GM23338 (cell line): ENCODE measurements around the gene MTIF3. TPM values are rescaled to one million over a fixed set of nuclear protein-coding genes. Genes with fewer than 3 reads are reported as not detected.

Source experiments
- ATAC-seq: fragments of 200-7000 bp; cut with Tn5 transposase; 3 replicates; pipeline ENCODE4 v1.9.1; 2020
- DNase-seq: peaks from one replicate; pipeline ENCODE4 v3.0.0-alpha.2; 2015; ENCODE audit warnings: low spot score
- H2AFZ ChIP-seq: fragments of 200-600 bp; sonication (generic); 2 replicates; pipeline ENCODE4 v1.8.0; 2016; ENCODE audit warnings: antibody characterized with exemption, mild to moderate bottlenecking, moderate library complexity
- H3F3A ChIP-seq: fragments of 200-600 bp; sonication (generic); replicated peaks from 2 replicates; pipeline ENCODE4 v1.8.0; 2017; ENCODE audit warnings: antibody characterized with exemption, mixed run types, low read depth
- H3K27ac ChIP-seq: fragments of 200-600 bp; sonication (generic); 2 replicates; pipeline ENCODE4 v1.6.1; 2016; ENCODE audit warnings: low read depth
- H3K27me3 ChIP-seq: fragments of 200-600 bp; sonication (generic); 2 replicates; pipeline ENCODE4 v1.8.0; 2016; ENCODE audit warnings: mild to moderate bottlenecking, mixed run types, moderate library complexity; ENCODE audit not compliant: insufficient read depth
- H3K36me3 ChIP-seq: fragments of 200-600 bp; sonication (generic); 2 replicates; pipeline ENCODE4 v1.8.0; 2016; ENCODE audit warnings: mild to moderate bottlenecking; ENCODE audit not compliant: insufficient read depth
- H3K4me1 ChIP-seq: fragments of 200-600 bp; sonication (generic); 2 replicates; pipeline ENCODE4 v1.8.0; 2016; ENCODE audit warnings: mild to moderate bottlenecking, moderate library complexity; ENCODE audit not compliant: insufficient read depth
- H3K4me2 ChIP-seq: fragments of 200-600 bp; sonication (generic); 2 replicates; pipeline ENCODE4 v1.7.1; 2017; ENCODE audit warnings: mixed run types
- H3K4me3 ChIP-seq: fragments of 200-600 bp; sonication (generic); 2 replicates; pipeline ENCODE4 v1.6.1; 2016; ENCODE audit warnings: mixed run types
- H3K79me2 ChIP-seq: fragments of 200-600 bp; sonication (generic); replicated peaks from 2 replicates; pipeline ENCODE4 v1.8.0; 2017; ENCODE audit warnings: mild to moderate bottlenecking; ENCODE audit not compliant: insufficient read depth
- H3K9me2 ChIP-seq: fragments of 200-600 bp; sonication (generic); 2 replicates; pipeline ENCODE4 v1.8.0; 2017; ENCODE audit not compliant: insufficient read depth
- H4K20me1 ChIP-seq: fragments of 200-600 bp; sonication (generic); replicated peaks from 2 replicates; pipeline ENCODE4 v1.8.0; 2017; ENCODE audit warnings: mild to moderate bottlenecking; ENCODE audit not compliant: insufficient read depth
- H3K27ac Mint-ChIP-seq: 2 replicates; pipeline ENCODE4 v1.8.0; 2020; ENCODE audit warnings: inconsistent platforms, mild to moderate bottlenecking, moderate library complexity, mixed read lengths
- H3K27me3 Mint-ChIP-seq: 3 replicates; pipeline ENCODE4 v1.8.0; 2022; ENCODE audit warnings: low read depth, mild to moderate bottlenecking, moderate library complexity, mixed read lengths, inconsistent platforms; ENCODE audit not compliant: insufficient read depth, poor library complexity
- H3K36me3 Mint-ChIP-seq: 3 replicates; pipeline ENCODE4 v1.8.0; 2021; ENCODE audit warnings: low read depth, mild to moderate bottlenecking, inconsistent platforms, moderate library complexity, mixed read lengths
- H3K4me1 Mint-ChIP-seq: 3 replicates; pipeline ENCODE4 v1.8.0; 2020; ENCODE audit warnings: mild to moderate bottlenecking, inconsistent platforms, mixed read lengths
- H3K4me3 Mint-ChIP-seq: 3 replicates; pipeline ENCODE4 v1.8.0; 2021; ENCODE audit warnings: moderate library complexity, mild to moderate bottlenecking, inconsistent platforms, mixed read lengths
- H3K9me3 Mint-ChIP-seq: 3 replicates; pipeline ENCODE4 v1.8.0; 2020; ENCODE audit warnings: moderate library complexity, mild to moderate bottlenecking, inconsistent platforms, mixed read lengths
- CREB1 ChIP-seq: fragments of 250-450 bp; sonication (Bioruptor Pico); IDR thresholded peaks from 2 replicates; pipeline ENCODE4 v1.5.0; 2020; ENCODE audit warnings: low read depth, mild to moderate bottlenecking, moderate library complexity
- ETS1 ChIP-seq: IDR thresholded peaks from 2 replicates; pipeline ENCODE4 v1.6.1; 2016; ENCODE audit warnings: antibody characterized with exemption
- EZH2 ChIP-seq: fragments of 200-600 bp; sonication (generic); IDR thresholded peaks from one replicate; pipeline ENCODE4 v1.8.0; 2017; ENCODE audit warnings: antibody characterized with exemption, mild to moderate bottlenecking, low read depth; ENCODE audit not compliant: unreplicated experiment
- EZH2phosphoT487 ChIP-seq: fragments of 200-600 bp; sonication (generic); IDR thresholded peaks from one replicate; pipeline ENCODE4 v1.8.1; 2018; ENCODE audit warnings: antibody characterized with exemption; ENCODE audit not compliant: unreplicated experiment
- JUNB ChIP-seq: IDR thresholded peaks from one replicate; pipeline ENCODE4 v1.6.1; 2016; ENCODE audit warnings: antibody characterized with exemption; ENCODE audit not compliant: unreplicated experiment
- NANOG ChIP-seq: IDR thresholded peaks from 2 replicates; pipeline ENCODE4 v1.6.1; 2016; ENCODE audit warnings: antibody characterized with exemption, borderline replicate concordance
- POLR2AphosphoS5 ChIP-seq: IDR thresholded peaks from 2 replicates; pipeline ENCODE4 v1.6.1; 2016; ENCODE audit warnings: antibody characterized with exemption, low read depth
- ZNF331 ChIP-seq: fragments of 250-450 bp; sonication (Bioruptor Pico); IDR thresholded peaks from 2 replicates; pipeline ENCODE4 v1.5.0; 2020; ENCODE audit warnings: low read depth, mild to moderate bottlenecking, moderate library complexity
- ZNF462 ChIP-seq: fragments of 250-450 bp; sonication (Bioruptor Pico); IDR thresholded peaks from 2 replicates; pipeline ENCODE4 v1.5.0; 2020; ENCODE audit warnings: mild to moderate bottlenecking, moderate library complexity
- polyA plus RNA-seq: library from polyadenylated mRNA; unstranded; fragments of >200 nt; fragmentation: Nextera tagmentation; extraction: Ambion mirVana; gene quantifications from 2 replicates; pipeline ENCODE4 v1.2.1, GENCODE V29; 2016
- total RNA-seq: library from RNA; depleted of rRNA; stranded (reverse); fragments of >200 nt; shearing (Covaris generic); gene quantifications from 2 replicates; pipeline ENCODE4 v1.2.3, GENCODE V29; 2014

The MTIF3 gene
- total and polyA plus RNA-seq, 2 experiments from 2014 or later = 33.0 to 152 TPM

DNA sequence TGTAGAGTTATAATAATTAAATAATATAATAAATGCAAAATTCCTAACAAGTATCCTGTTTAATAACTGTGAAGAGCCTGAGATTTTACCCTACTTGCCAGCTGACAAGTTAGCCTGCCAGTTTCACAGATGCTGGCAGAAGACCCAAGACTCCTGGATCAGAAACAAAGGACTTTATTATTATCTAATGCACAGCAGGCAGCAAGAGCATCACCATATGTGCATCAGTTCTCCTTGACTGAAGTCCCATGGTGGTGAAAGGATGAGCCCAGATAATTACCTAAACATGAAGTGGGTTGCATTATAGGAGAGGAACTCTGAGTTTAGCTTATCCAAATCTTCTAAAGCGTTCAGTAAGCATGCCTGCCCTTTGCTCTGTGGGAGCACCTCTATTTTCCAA lies 39.1 kb upstream of the MTIF3 start:
- Mint-ChIP-seq H3K27ac (no peak overlapping the region), H3K4me1 (peaks cover 16% of the 10 kb centered on the region), H3K36me3 (no peaks in the 10 kb centered on the region), H3K9me3 (no peaks in the 10 kb centered on the region), H3K4me3 (no peak overlapping the region), H3K27me3 (peaks cover 1% of the 10 kb centered on the region)
- Histone ChIP-seq H3K4me3 (no peak overlapping the region), H3K36me3 (no peaks in the 10 kb centered on the region), H3K4me2 (no peak overlapping the region), H3F3A (no peaks in the 10 kb centered on the region), H3K27ac (no peak overlapping the region), H3K79me2 (no peaks in the 10 kb centered on the region), H3K9me2 (no peaks in the 10 kb centered on the region), H4K20me1 (no peaks in the 10 kb centered on the region), H2AFZ (no peak overlapping the region; the same call in 1 of the 2 replicates), H3K27me3 (no peaks in the 10 kb centered on the region), H3K4me1 (peaks cover 11% of the 10 kb centered on the region)
- ATAC-seq = no peak
- no peak for DNase-seq
- TF ChIP-seq CREB1 (no peak), EZH2phosphoT487 (no peak), POLR2AphosphoS5 (no peak), NANOG (no peak), EZH2 (no peak), JUNB (no peak), ETS1 (no peak), ZNF331 (CRISPR knock-in tag) (no peak), ZNF462 (CRISPR knock-in tag) (no peak)
